Gastrocnemius medialis (tissue), 4 donors: ENCODE results near the gene SPPL3.

Experiments used
- CTCF ChIP-seq, 5 experiments: fragments of 450-650 bp in 3 of 5; fragments of 200-600 bp in 2 of 5; sonication (generic) in 2 of 5; IDR thresholded peaks in 4 of 5; conservative IDR thresholded peaks in 1 of 5; 1 replicate in 4 of 5; 2 replicates in 1 of 5; pipeline ENCODE4 v1.5.1; 2016 to 2019; ENCODE audit warnings: antibody characterized with exemption in 5 of 5, mild to moderate bottlenecking in 3 of 5, moderate library complexity in 3 of 5
- POLR2A ChIP-seq, 2 donors: fragments of 450-650 bp; IDR thresholded peaks; one replicate each; pipeline ENCODE4 v1.6.1; 2017; ENCODE audit warnings: antibody characterized with exemption in 2 of 2, mild to moderate bottlenecking in 2 of 2, moderate library complexity in 2 of 2

- TF ChIP-seq CTCF (IDR thresholded peaks at IDR 0.05 in 4 of 5, conservative IDR thresholded peaks at IDR 0.05 in 1 of 5) (no peak), POLR2A (IDR thresholded peaks at IDR 0.05) (no peak)
These were observed 177.7 kb downstream of the SPPL3 start for GRCh38 chr12:120726510-120726793.
